ENCODE data around the gene ZNF860. TPM values are rescaled to one million over a fixed set of nuclear protein-coding genes. Genes with fewer than 3 reads are reported as not detected.

ZNF860 gene
- total RNA-seq, 1 donor from 2014 or later = 0.29 TPM

- no peak for DNase-seq (ENCODE audit: low read depth)
- TF ChIP-seq CTCF (conservative IDR thresholded peaks at IDR 0.05; ENCODE audit: low read depth, low read length) = no peak
- H3K4me3 ChIP-seq (ENCODE audit: low read depth, low read length) = no peak overlapping the region
Measured at GRCh38 chr3:32021155-32021554, 39.6 kb downstream of the ZNF860 start.

GRCh38 chr3:32021748-32022147, 40.2 kb downstream of the ZNF860 start:
- DNase-seq (ENCODE audit: low read depth) = no peak
- TF ChIP-seq CTCF (conservative IDR thresholded peaks at IDR 0.05; ENCODE audit: low read depth, low read length) = no peak
- no peak overlapping the region for H3K4me3 ChIP-seq (ENCODE audit: low read depth, low read length)

GRCh38 chr3:32022947-32023346, 41.4 kb downstream of the ZNF860 start:
- no peak for DNase-seq (ENCODE audit: low read depth)
- H3K4me3 ChIP-seq (ENCODE audit: low read depth, low read length) = no peak overlapping the region
- TF ChIP-seq CTCF (conservative IDR thresholded peaks at IDR 0.05; ENCODE audit: low read depth, low read length) = no peak

GRCh38 chr3:32026593-32026992, 45.0 kb downstream of the ZNF860 start:
- H3K4me3 ChIP-seq (ENCODE audit: low read depth, low read length) = no peak overlapping the region
- DNase-seq (ENCODE audit: low read depth) = no peak
- no peak for TF ChIP-seq CTCF (conservative IDR thresholded peaks at IDR 0.05; ENCODE audit: low read depth, low read length)

GRCh38 chr3:32037932-32038267, 56.4 kb downstream of the ZNF860 start:
- TF ChIP-seq CTCF (conservative IDR thresholded peaks at IDR 0.05; ENCODE audit: low read depth, low read length) = no peak
- H3K4me3 ChIP-seq (ENCODE audit: low read depth, low read length) = no peak overlapping the region
- no peak for DNase-seq (ENCODE audit: low read depth)

- no peak for DNase-seq (ENCODE audit: low read depth)
- no peak overlapping the region for H3K4me3 ChIP-seq (ENCODE audit: low read depth, low read length)
- TF ChIP-seq CTCF (conservative IDR thresholded peaks at IDR 0.05; ENCODE audit: low read depth, low read length) = no peak
Measured at GRCh38 chr3:32041316-32041715, 59.8 kb downstream of the ZNF860 start.

Other genes with a start within 250 kb of the ZNF860 start
- gene OSBPL10, start 488 bp upstream of the ZNF860 start, total RNA-seq = 17.5 and 33.6 TPM in 2 replicates
- 5.8 and 11.2 TPM in 2 replicates for gene GPD1L, start 124.9 kb downstream of the ZNF860 start, total RNA-seq